K562 (cell line): Measurements from ENCODE around the gene EVPL. TPM values are rescaled to one million over a fixed set of nuclear protein-coding genes. Genes with fewer than 3 reads are reported as not detected.

Source experiments
- BCLAF1 ChIP-seq, 2 experiments: fragments of 450-650 bp in 1 of 2; IDR thresholded peaks; 2 replicates each; pipeline ENCODE4 v1.6.1; 2011 to 2017; ENCODE audit warnings: low read depth in 2 of 2, antibody characterized with exemption in 1 of 2, borderline replicate concordance in 1 of 2, low read length in 1 of 2, mild to moderate bottlenecking in 1 of 2, mixed read lengths in 1 of 2; ENCODE audit not compliant: control insufficient read depth in 1 of 2
- CGGBP1 ChIP-seq: fragments of 250-450 bp; sonication (Bioruptor Pico); IDR thresholded peaks from 2 replicates; pipeline ENCODE4 v1.9.0; 2021; ENCODE audit warnings: mild to moderate bottlenecking
- DNMT1 ChIP-seq: fragments of 450-650 bp; IDR thresholded peaks from 2 replicates; pipeline ENCODE4 v1.6.1; 2016; ENCODE audit warnings: antibody characterized with exemption, mild to moderate bottlenecking
- GTF3C2 ChIP-seq: IDR thresholded peaks from 3 replicates; pipeline ENCODE4 v1.6.1; 2011; ENCODE audit warnings: borderline replicate concordance, mild to moderate bottlenecking, moderate library complexity; ENCODE audit not compliant: insufficient read length; ENCODE audit errors: extremely low read depth
- REST ChIP-seq, 2 experiments: fragments of 450-650 bp; formaldehyde crosslinking in 1 of 2; IDR thresholded peaks; 2 replicates each; pipeline versions ENCODE4 v1.4.0 to v1.6.1; 2014 to 2020; ENCODE audit warnings: mild to moderate bottlenecking in 2 of 2, borderline replicate concordance in 1 of 2, low read depth in 1 of 2
- SNAPC5 ChIP-seq: fragments of 250-450 bp; sonication (Bioruptor Pico); IDR thresholded peaks from 2 replicates; pipeline ENCODE4 v1.8.0; 2021; ENCODE audit warnings: moderate library complexity, mild to moderate bottlenecking, inconsistent platforms
- SPI1 ChIP-seq: IDR thresholded peaks from 2 replicates; pipeline ENCODE4 v1.6.1; 2011; ENCODE audit warnings: low read depth, low read length, control low read depth, borderline replicate concordance
- SREBF2 ChIP-seq: sonication (generic); formaldehyde crosslinking; IDR thresholded peaks from 2 replicates; pipeline ENCODE4 v1.4.0; 2020; ENCODE audit warnings: mild to moderate bottlenecking, missing genetic modification reagents
- YBX1 ChIP-seq: fragments of 450-650 bp; IDR thresholded peaks from 2 replicates; pipeline ENCODE4 v1.7.1; 2016; ENCODE audit warnings: mild to moderate bottlenecking
- ZNF766 ChIP-seq: fragments of 200-800 bp; sonication (Bioruptor generic); conservative IDR thresholded peaks from 2 replicates; pipeline ENCODE4 v1.6.1; 2016; ENCODE audit warnings: missing genetic modification characterization, missing compliant biosample characterization
- ZNF79 ChIP-seq: fragments of 250-450 bp; sonication (Bioruptor Pico); IDR thresholded peaks from 2 replicates; pipeline ENCODE4 v1.4.0; 2020; ENCODE audit warnings: low read depth, mild to moderate bottlenecking, moderate library complexity
- ZSCAN32 ChIP-seq: fragments of 450-650 bp; formaldehyde crosslinking; IDR thresholded peaks from 2 replicates; pipeline ENCODE4 v1.4.0; 2020; ENCODE audit warnings: mild to moderate bottlenecking, moderate library complexity
- polyA plus RNA-seq, 8 experiments: library from polyadenylated mRNA; depleted of rRNA in 4 of 8; stranded (reverse) in 5 of 8; unstranded in 3 of 8; fragments of >200 nt; fragmentation: Nextera tagmentation in 2 of 8; fragmentation: Illumina TruSeq in 1 of 8; extraction: Ambion mirVana in 2 of 8; extraction: Trizol in 1 of 8; gene quantifications; 2 replicates each; pipeline versions ENCODE4 v1.2.1 to v1.2.3, GENCODE V29; 2011 to 2014; ENCODE audit warnings: inconsistent platforms in 1 of 8, missing spikeins in 1 of 8
- total RNA-seq, 7 experiments: library from RNA; depleted of rRNA in 6 of 7; stranded (reverse); fragments of >200 nt in 6 of 7; fragmentation: Illumina TruSeq in 2 of 7; extraction: Trizol in 2 of 7; gene quantifications; 2 replicates each; pipeline versions ENCODE4 v1.2.1 to v1.2.3, GENCODE V29; 2011 to 2021; ENCODE audit warnings: low replicate concordance in 1 of 7

The EVPL gene
- total and polyA plus RNA-seq, 9 of the 15 experiments (the other 6 are each of a cell fraction or from before 2014, with no cell fraction given), result 0.08 to 0.18 (median 0.16) TPM; not detected in 5

GRCh38 chr17:75979705-75980187 lies 47.4 kb downstream of the EVPL start (continued):
- TF ChIP-seq BCLAF1 (IDR thresholded peaks at IDR 0.05; ENCODE audit: borderline replicate concordance in 1 of 2, control insufficient read depth in 1 of 2, low read depth in 2 of 2, low read length in 1 of 2), result no peak
- TF ChIP-seq GTF3C2, result no peak
- peak; percentile 65; the same call in 1 of the 2 replicates for TF ChIP-seq ZNF766 (CRISPR knock-in tag)
- no peak for TF ChIP-seq SREBF2 (CRISPR knock-in tag)
- no peak for TF ChIP-seq REST (IDR thresholded peaks at IDR 0.05; ENCODE audit: borderline replicate concordance)
- no peak for TF ChIP-seq REST (CRISPR knock-in tag; IDR thresholded peaks at IDR 0.05; ENCODE audit: low read depth)
- no peak for TF ChIP-seq YBX1
- TF ChIP-seq SPI1, result no peak
- TF ChIP-seq CGGBP1 (CRISPR knock-in tag), result 0 out of 2 replicates have a peak, but pooled peaks have one; percentile 56
- no peak for TF ChIP-seq SNAPC5 (CRISPR knock-in tag)
- TF ChIP-seq ZSCAN32, result peak; percentile 50; the same call in 1 of the 2 replicates
- no peak for TF ChIP-seq ZNF79 (CRISPR knock-in tag)
- TF ChIP-seq DNMT1, result no peak
